Measurements from ENCODE around the gene WWC2.
A peak's percentile ranks its signal among the peaks of the same experiment; 100 is the strongest.

Gene WWC2

GRCh38 chr4:183211533-183211932 lies 112.5 kb downstream of the WWC2 start:
- no peak for DNase-seq

GRCh38 chr4:183213996-183214395 lies 114.9 kb downstream of the WWC2 start:
- no peak for DNase-seq

GRCh38 chr4:183214912-183215488 lies 115.9 kb downstream of the WWC2 start:
- DNase-seq = no peak

- no peak for DNase-seq
Observed at GRCh38 chr4:183220236-183220635, 121.2 kb downstream of the WWC2 start.

- DNase-seq = no peak
Observed at GRCh38 chr4:183223053-183223452, 124.0 kb downstream of the WWC2 start.

- no peak for DNase-seq
Observed at GRCh38 chr4:183229397-183229796, 130.3 kb downstream of the WWC2 start.

GRCh38 chr4:183240581-183241321 lies 141.7 kb downstream of the WWC2 start:
- peak; percentile 51 for DNase-seq

- no peak for DNase-seq
Observed at GRCh38 chr4:183241322-183241640, 142.2 kb downstream of the WWC2 start.

- DNase-seq = peak; percentile 62
Observed at GRCh38 chr4:183241721-183242151, 142.7 kb downstream of the WWC2 start.

GRCh38 chr4:183242291-183242690 lies 143.2 kb downstream of the WWC2 start:
- DNase-seq = no peak

- DNase-seq = no peak
Observed at GRCh38 chr4:183244019-183244418, 145.0 kb downstream of the WWC2 start.

- no peak for DNase-seq
Observed at GRCh38 chr4:183244506-183244905, 145.4 kb downstream of the WWC2 start.

- no peak for DNase-seq
Observed at GRCh38 chr4:183248201-183248600, 149.1 kb downstream of the WWC2 start.

GRCh38 chr4:183249854-183250253 lies 150.8 kb downstream of the WWC2 start:
- peak; percentile 66 for DNase-seq

GRCh38 chr4:183250831-183251230 lies 151.8 kb downstream of the WWC2 start:
- no peak for DNase-seq

GRCh38 chr4:183252959-183253358 lies 153.9 kb downstream of the WWC2 start:
- DNase-seq = no peak

- no peak for DNase-seq
Observed at GRCh38 chr4:183253451-183253850, 154.4 kb downstream of the WWC2 start.

GRCh38 chr4:183254162-183254561 lies 155.1 kb downstream of the WWC2 start:
- DNase-seq = no peak

- no peak for DNase-seq
Observed at GRCh38 chr4:183255487-183255886, 156.4 kb downstream of the WWC2 start.

GRCh38 chr4:183256343-183256742 lies 157.3 kb downstream of the WWC2 start:
- no peak for DNase-seq

GRCh38 chr4:183256756-183257385 lies 157.8 kb downstream of the WWC2 start:
- peak; percentile 70 for DNase-seq

GRCh38 chr4:183257808-183258207 lies 158.8 kb downstream of the WWC2 start:
- DNase-seq = no peak

GRCh38 chr4:183260491-183261151 lies 161.6 kb downstream of the WWC2 start:
- DNase-seq = no peak

Measured in eye (tissue), 1 donor.